GM19023 (cell line): Measurements from ENCODE around the gene ZBTB20.
"Not testable (repeated sequence)": the region's sequence is repeated elsewhere in the genome, so short reads cannot be mapped to it uniquely, and the experiment has no call there.

Experiments used
- ATAC-seq: cut with Tn5 transposase; IDR thresholded peaks from one replicate; pipeline ENCODE4 v1.9.1; 2021; ENCODE audit warnings: mild to moderate bottlenecking, moderate library complexity; ENCODE audit not compliant: unreplicated experiment

Gene ZBTB20

GRCh38 chr3:115146418-115147328 is at the start of gene ZBTB20:
TSS of gene ZBTB20 (minus strand) at chr3:115147288.
- peak; percentile 37 for ATAC-seq

- no peak for ATAC-seq
These were observed 47.4 kb upstream of the ZBTB20 start for GRCh38 chr3:115194476-115194875.

- ATAC-seq: no peak
These were observed 43.7 kb upstream of the ZBTB20 start for GRCh38 chr3:115190747-115191146.

- ATAC-seq: peak; percentile 98
These were observed 40.2 kb upstream of the ZBTB20 start for GRCh38 chr3:115187149-115187757.

GRCh38 chr3:115186351-115187148 is 39.5 kb upstream of the ZBTB20 start:
- ATAC-seq: peak; percentile 47

GRCh38 chr3:115184859-115185572 is 37.9 kb upstream of the ZBTB20 start:
- not testable (repeated sequence) for ATAC-seq

- ATAC-seq: not testable (repeated sequence)
These were observed 31.8 kb upstream of the ZBTB20 start for GRCh38 chr3:115178930-115179329.

- ATAC-seq: no peak
These were observed 22.7 kb upstream of the ZBTB20 start for GRCh38 chr3:115169808-115170207.

GRCh38 chr3:115165701-115166100 is 18.6 kb upstream of the ZBTB20 start:
- no peak for ATAC-seq

GRCh38 chr3:115165266-115165665 is 18.2 kb upstream of the ZBTB20 start:
- no peak for ATAC-seq

- ATAC-seq: no peak
These were observed 17.5 kb upstream of the ZBTB20 start for GRCh38 chr3:115164374-115165221.

- no peak for ATAC-seq
These were observed 15.7 kb upstream of the ZBTB20 start for GRCh38 chr3:115162759-115163158.

GRCh38 chr3:115161866-115162265 is 14.8 kb upstream of the ZBTB20 start:
- no peak for ATAC-seq

GRCh38 chr3:115161168-115161834 is 14.2 kb upstream of the ZBTB20 start:
- no peak for ATAC-seq

GRCh38 chr3:115160295-115160694 is 13.2 kb upstream of the ZBTB20 start:
- peak; percentile 100 for ATAC-seq

GRCh38 chr3:115156046-115156654 is 9.1 kb upstream of the ZBTB20 start:
- no peak for ATAC-seq

- ATAC-seq: no peak
These were observed 7.5 kb upstream of the ZBTB20 start for GRCh38 chr3:115154611-115155010.

- no peak for ATAC-seq
These were observed 4.8 kb upstream of the ZBTB20 start for GRCh38 chr3:115151921-115152320.
